K562 (cell line): Measurements from ENCODE around the gene FTSJ1. TPM values are rescaled to one million over a fixed set of nuclear protein-coding genes. Genes with fewer than 3 reads are reported as not detected.

Experiments
- ATAC-seq: fragments of 200-7000 bp; cut with Tn5 transposase; 3 replicates; pipeline ENCODE4 v1.9.1; 2020; ENCODE audit warnings: moderate library complexity
- BruUV-seq: library from RNA; stranded (reverse); fragments of 400-500 nt; replicated peaks from 2 replicates; lab custom pipeline; 2021; lab: Mats Ljungman, UMichigan
- CTCF ChIA-PET: fragments of 300-600 bp; formaldehyde crosslinking; extraction: SDS; loops from one replicate; lab custom pipeline; 2021; ENCODE audit warnings: low intra/inter-chr PET ratio; lab: Yijun Ruan, JAX
- POLR2A ChIA-PET: fragments of 300-600, 350-650 bp; sonication (Branson Sonifier 250); formaldehyde crosslinking; extraction: SDS; loops from one replicate; lab custom pipeline; 2021; ENCODE audit warnings: antibody characterized with exemption, inconsistent platforms; lab: Yijun Ruan, JAX
- DNase-seq, 4 experiments: peaks; one replicate each; pipeline versions ENCODE4 v3.0.0 to v3.0.0-alpha.2; 2011 to 2018; ENCODE audit warnings: low spot score in 3 of 4, mixed read lengths in 3 of 4; ENCODE audit errors: extremely low read depth in 1 of 4
- FAIRE-seq: peaks from 2 replicates; lab custom pipeline; 2011; peaks lifted over from hg19 to GRCh38; lab: Jason Lieb, UNC
- H2AFZ ChIP-seq: 2 replicates; pipeline ENCODE4 v1.6.0; 2011; ENCODE audit warnings: low read depth, low read length, control low read depth, inconsistent platforms
- H3K27ac ChIP-seq: fragments of 200-600 bp; 3 replicates; pipeline ENCODE4 v1.8.0; 2011; ENCODE audit warnings: low read depth, mild to moderate bottlenecking, control low read depth, inconsistent platforms, low read length, moderate library complexity, mixed read lengths; ENCODE audit errors: extremely low read depth
- H3K27me3 ChIP-seq, 2 experiments: fragments of 300-600 bp in 1 of 2; 2 replicates in 1 of 2; 3 replicates in 1 of 2; pipeline versions ENCODE4 v1.6.0 to v1.8.0; 2011; ENCODE audit warnings: inconsistent platforms in 2 of 2, low read length in 2 of 2, mild to moderate bottlenecking in 1 of 2, mixed read lengths in 1 of 2, moderate library complexity in 1 of 2; ENCODE audit not compliant: control insufficient read depth in 2 of 2, insufficient read depth in 2 of 2
- H3K36me3 ChIP-seq: fragments of 300-600 bp; 3 replicates; pipeline ENCODE4 v1.8.0; 2011; ENCODE audit warnings: mild to moderate bottlenecking, low read length, inconsistent platforms; ENCODE audit not compliant: control insufficient read depth, insufficient read depth
- H3K4me1 ChIP-seq, 2 experiments: fragments of 200-600 bp in 1 of 2; replicated peaks in 1 of 2; 2 replicates in 1 of 2; 3 replicates in 1 of 2; pipeline versions ENCODE4 v1.5.1 to v1.8.0; 2011; ENCODE audit warnings: inconsistent platforms in 2 of 2, low read length in 2 of 2, mild to moderate bottlenecking in 1 of 2, mixed read lengths in 1 of 2, moderate library complexity in 1 of 2; ENCODE audit not compliant: control insufficient read depth in 2 of 2, insufficient read depth in 2 of 2
- H3K4me2 ChIP-seq: 2 replicates; pipeline ENCODE4 v1.6.1; 2011; ENCODE audit warnings: low read length, control low read depth, inconsistent platforms, mixed read lengths; ENCODE audit not compliant: insufficient read depth
- H3K4me3 ChIP-seq: fragments of 200-600 bp; sonication (generic), shearing (Covaris generic); 2 replicates; pipeline ENCODE4 v1.5.1; 2016; ENCODE audit warnings: control low read depth, inconsistent platforms
- H3K79me2 ChIP-seq: fragments of 200-600 bp; 3 replicates; pipeline ENCODE4 v1.8.0; 2011; ENCODE audit warnings: low read length, inconsistent platforms; ENCODE audit not compliant: control insufficient read depth, insufficient read depth
- H3K9ac ChIP-seq, 2 experiments: 2 replicates each; pipeline versions ENCODE4 v1.6.0 to v1.6.1; 2011; ENCODE audit warnings: low read depth in 2 of 2, low read length in 2 of 2, control low read depth in 1 of 2, inconsistent platforms in 1 of 2, mild to moderate bottlenecking in 1 of 2, mixed read lengths in 1 of 2; ENCODE audit not compliant: insufficient read depth in 1 of 2
- H3K9me1 ChIP-seq: one replicate; pipeline ENCODE4 v1.6.0; 2011; ENCODE audit warnings: inconsistent platforms, mild to moderate bottlenecking, low read length, moderate library complexity; ENCODE audit not compliant: control insufficient read depth, insufficient read depth
- H3K9me3 ChIP-seq: replicated peaks from 2 replicates; pipeline ENCODE4 v1.5.1; 2011; ENCODE audit warnings: low read depth, low read length, inconsistent platforms; ENCODE audit not compliant: control insufficient read depth, insufficient read depth
- H4K20me1 ChIP-seq: replicated peaks from 2 replicates; pipeline ENCODE4 v1.6.1; 2011; ENCODE audit warnings: low read length, inconsistent platforms, mixed read lengths; ENCODE audit not compliant: control insufficient read depth, insufficient read depth
- CHCHD3 ChIP-seq: fragments of 250-450 bp; sonication (Bioruptor Pico); IDR thresholded peaks from 2 replicates; pipeline ENCODE4 v2.1.2; 2022; ENCODE audit warnings: mild to moderate bottlenecking
- FOXM1 ChIP-seq, 2 experiments: fragments of 450-650 bp in 1 of 2; sonication (generic) in 1 of 2; formaldehyde crosslinking in 1 of 2; IDR thresholded peaks; 2 replicates each; pipeline versions ENCODE4 v1.6.1 to v1.9.0; 2017 to 2022; ENCODE audit warnings: low read depth in 2 of 2, mild to moderate bottlenecking in 2 of 2, missing genetic modification reagents in 1 of 2, moderate library complexity in 1 of 2
- MTA2 ChIP-seq: fragments of 450-650 bp; IDR thresholded peaks from 2 replicates; pipeline ENCODE4 v1.6.1; 2016; ENCODE audit warnings: low read depth
- RFX7 ChIP-seq: fragments of 250-450 bp; sonication (Bioruptor Pico); IDR thresholded peaks from 2 replicates; pipeline ENCODE4 v1.5.1; 2021; ENCODE audit warnings: mild to moderate bottlenecking
- SIN3B ChIP-seq: fragments of 450-650 bp; IDR thresholded peaks from 2 replicates; pipeline ENCODE4 v1.6.1; 2017; ENCODE audit warnings: low read depth, mild to moderate bottlenecking, moderate library complexity
- TCF3 ChIP-seq: sonication (generic); formaldehyde crosslinking; IDR thresholded peaks from 2 replicates; pipeline ENCODE4 v1.4.0; 2020; ENCODE audit warnings: mild to moderate bottlenecking, missing genetic modification reagents
- ZNF699 ChIP-seq: fragments of 250-450 bp; sonication (Bioruptor Pico); IDR thresholded peaks from 2 replicates; pipeline ENCODE4 v1.8.0; 2021; ENCODE audit warnings: mild to moderate bottlenecking, moderate library complexity; ENCODE audit not compliant: insufficient replicate concordance
- WGBS: fragments of 100-300 bp; shearing (Covaris generic); methylation state at CpG from one replicate; pipeline ENCODE4 v1.1.6; 2016; ENCODE audit warnings: low coverage, mixed read lengths; ENCODE audit not compliant: insufficient coverage; ENCODE audit errors: missing lambda C conversion rate; 5-methylcytosine and 5-hydroxymethylcytosine counted together
- in situ Hi-C: fragments of 300-500 bp; cut with MboI; formaldehyde crosslinking; loops from 4 replicates; pipeline ENCODE4 v1.15.0; 2018; ENCODE audit warnings: inconsistent platforms, mixed read lengths
- intact Hi-C: fragments of 100-400 bp; cut with micrococcal nuclease; formaldehyde crosslinking; loops from 2 replicates; pipeline ENCODE4 v1.14.2; 2022
- polyA plus RNA-seq, 8 experiments: library from polyadenylated mRNA; depleted of rRNA in 4 of 8; stranded (reverse) in 5 of 8; unstranded in 3 of 8; fragments of >200 nt; fragmentation: Nextera tagmentation in 2 of 8; fragmentation: Illumina TruSeq in 1 of 8; extraction: Ambion mirVana in 2 of 8; extraction: Trizol in 1 of 8; gene quantifications; 2 replicates each; pipeline versions ENCODE4 v1.2.1 to v1.2.3, GENCODE V29; 2011 to 2014; ENCODE audit warnings: inconsistent platforms in 1 of 8, missing spikeins in 1 of 8
- total RNA-seq, 7 experiments: library from RNA; depleted of rRNA in 6 of 7; stranded (reverse); fragments of >200 nt in 6 of 7; fragmentation: Illumina TruSeq in 2 of 7; extraction: Trizol in 2 of 7; gene quantifications; 2 replicates each; pipeline versions ENCODE4 v1.2.1 to v1.2.3, GENCODE V29; 2011 to 2021; ENCODE audit warnings: low replicate concordance in 1 of 7

The FTSJ1 gene
- total and polyA plus RNA-seq, 9 of the 15 experiments (the other 6 are each of a cell fraction or from before 2014, with no cell fraction given) = 12.2 to 95.6 (median 71.6) TPM

GRCh38 chrX:48515842-48516241, 39.8 kb downstream of the FTSJ1 start:
- no peak for ATAC-seq
- no peaks in the 10 kb centered on the region for H4K20me1 ChIP-seq
- FAIRE-seq = no peak
- H3K9ac ChIP-seq = peak overlapping the region in 1 of 2 experiments; percentile 52; a peak in 1 of 4 replicates
- no peaks in the 10 kb centered on the region for H3K9me3 ChIP-seq
- intact Hi-C loops (no loop called here), in situ Hi-C loops (no loop called here)
- peaks cover 17 to 29% of the 10 kb centered on the region in 2 experiments; a peak in 4 of 5 replicates for H3K4me1 ChIP-seq
- H3K27ac ChIP-seq = no peak overlapping the region
- H2AFZ ChIP-seq = no peak overlapping the region
- POLR2A ChIA-PET = interaction anchor here (0.7 to 1.1 kb wide), 2 partner anchors 11 to 13 kb away, joined by 3 to 4 read pairs; no protein-coding TSS in a partner anchor
- WGBS = 90% methylated on average over 6 of the region's 10 CpGs
- H3K4me3 ChIP-seq = no peak overlapping the region
- H3K4me2 ChIP-seq = no peak overlapping the region
- no peaks in the 10 kb centered on the region for H3K79me2 ChIP-seq
- no peak for DNase-seq
- no peak for TF ChIP-seq MTA2
- TF ChIP-seq FOXM1 (IDR thresholded peaks at IDR 0.05; ENCODE audit: low read depth) = no peak
- TF ChIP-seq FOXM1 (CRISPR knock-in tag; IDR thresholded peaks at IDR 0.05; ENCODE audit: low read depth) = no peak
- no peak for TF ChIP-seq SIN3B
- TF ChIP-seq ZNF699 (CRISPR knock-in tag) = no peak
- TF ChIP-seq TCF3 (CRISPR knock-in tag) = no peak
- TF ChIP-seq CHCHD3 (CRISPR knock-in tag) = no peak
- TF ChIP-seq RFX7 (CRISPR knock-in tag) = no peak
- H3K9me1 ChIP-seq = peaks cover 4% of the 10 kb centered on the region
- no TSS peak for BruUV-seq
- no peaks in the 10 kb centered on the region for H3K27me3 ChIP-seq
- H3K36me3 ChIP-seq = no peaks in the 10 kb centered on the region; the same call in 2 of the 3 replicates
- CTCF ChIA-PET = no interaction called here
